Chondrocyte (in vitro differentiated cells): ENCODE data around the gene FREY1. TPM values are rescaled to one million over a fixed set of nuclear protein-coding genes. Genes with fewer than 3 reads are reported as not detected.

Experiments used
- DNase-seq: peaks from one replicate; pipeline ENCODE4 v3.0.0; 2021; ENCODE audit warnings: mixed read lengths, low spot score
- H3K27ac Mint-ChIP-seq: one replicate; pipeline ENCODE4 v1.8.0; 2021; ENCODE audit warnings: mild to moderate bottlenecking, moderate library complexity, mixed read lengths; ENCODE audit not compliant: unreplicated experiment
- H3K27me3 Mint-ChIP-seq: 2 replicates; pipeline ENCODE4 v1.8.0; 2021; ENCODE audit warnings: low read depth, mixed read lengths
- H3K36me3 Mint-ChIP-seq: 2 replicates; pipeline ENCODE4 v1.8.0; 2021; ENCODE audit warnings: low read depth, mixed read lengths
- H3K4me1 Mint-ChIP-seq: 2 replicates; pipeline ENCODE4 v1.8.0; 2021; ENCODE audit warnings: low read depth, mild to moderate bottlenecking, mixed read lengths
- H3K4me3 Mint-ChIP-seq: one replicate; pipeline ENCODE4 v1.8.0; 2021; ENCODE audit warnings: mild to moderate bottlenecking, moderate library complexity, mixed read lengths; ENCODE audit not compliant: unreplicated experiment
- H3K9me3 Mint-ChIP-seq: 2 replicates; pipeline ENCODE4 v1.8.0; 2021; ENCODE audit warnings: low read depth, mixed read lengths
- CTCF ChIP-seq: fragments of 200-600 bp; sonication (generic); IDR thresholded peaks from 2 replicates; pipeline ENCODE4 v1.5.0; 2021; ENCODE audit warnings: antibody characterized with exemption, mild to moderate bottlenecking, moderate library complexity
- total RNA-seq: library from RNA; stranded (reverse); gene quantifications from 3 replicates; pipeline ENCODE4 v1.2.1, GENCODE V29; 2021

FREY1 gene
- total RNA-seq, 1 donor from 2014 or later = 0.80 TPM

- Mint-ChIP-seq H3K36me3 (no peaks in the 10 kb centered on the region), H3K4me1 (peaks cover 9% of the 10 kb centered on the region), H3K4me3 (peak overlapping the region; percentile 64), H3K9me3 (no peaks in the 10 kb centered on the region), H3K27ac (peak overlapping the region; percentile 63), H3K27me3 (peaks cover 4% of the 10 kb centered on the region)
- no peak for TF ChIP-seq CTCF
- peak; percentile 93 for DNase-seq
Measured at GRCh38 chr11:45899448-45900174, 7.5 kb downstream of the FREY1 start.

- peak overlapping the region; percentile 64 for H3K4me3 Mint-ChIP-seq
- DNase-seq = no peak
Measured at GRCh38 chr11:45899086-45899447, 8.0 kb downstream of the FREY1 start.

GRCh38 chr11:45897556-45897955 is 9.5 kb downstream of the FREY1 start:
- Mint-ChIP-seq H3K4me3 (no peak overlapping the region), H3K36me3 (no peaks in the 10 kb centered on the region), H3K4me1 (peaks cover 9% of the 10 kb centered on the region), H3K27me3 (peaks cover 7% of the 10 kb centered on the region), H3K27ac (no peak overlapping the region), H3K9me3 (no peaks in the 10 kb centered on the region)
- no peak for TF ChIP-seq CTCF
- DNase-seq = no peak

More at GRCh38 chr11:45899086-45899447, 8.0 kb downstream of the FREY1 start:
- Mint-ChIP-seq H3K27ac (no peak overlapping the region), H3K27me3 (peaks cover 4% of the 10 kb centered on the region), H3K4me1 (peaks cover 9% of the 10 kb centered on the region), H3K9me3 (no peaks in the 10 kb centered on the region), H3K36me3 (no peaks in the 10 kb centered on the region)
- TF ChIP-seq CTCF = no peak

- Mint-ChIP-seq H3K4me3 (no peak overlapping the region), H3K36me3 (no peaks in the 10 kb centered on the region), H3K27me3 (peaks cover 9% of the 10 kb centered on the region), H3K27ac (no peak overlapping the region), H3K9me3 (no peaks in the 10 kb centered on the region), H3K4me1 (peaks cover 9% of the 10 kb centered on the region)
- TF ChIP-seq CTCF = no peak
- no peak for DNase-seq
Measured at GRCh38 chr11:45896422-45896984, 10.6 kb downstream of the FREY1 start.

- Mint-ChIP-seq H3K36me3 (no peaks in the 10 kb centered on the region), H3K9me3 (no peaks in the 10 kb centered on the region), H3K4me3 (no peak overlapping the region), H3K27ac (no peak overlapping the region), H3K4me1 (peaks cover 4% of the 10 kb centered on the region), H3K27me3 (peaks cover 13% of the 10 kb centered on the region)
- no peak for TF ChIP-seq CTCF
- DNase-seq = no peak
Measured at GRCh38 chr11:45895553-45896259, 11.4 kb downstream of the FREY1 start.
